Measurements from ENCODE around the gene DTNA. TPM values are rescaled to one million over a fixed set of nuclear protein-coding genes. Genes with fewer than 3 reads are reported as not detected.
"Not testable (repeated sequence)": the region's sequence is repeated elsewhere in the genome, so short reads cannot be mapped to it uniquely, and the experiment has no call there.

DTNA gene
- polyA plus RNA-seq, 3 donors: 17.6 to 25.3 (median 21.6) TPM

GRCh38 chr18:34871435-34871834 is 161.3 kb downstream of the DTNA start:
- no peak for DNase-seq (ENCODE audit: extremely low read depth in 1 of 11, low read depth in 9 of 11, low spot score in 4 of 11)

- no peak for DNase-seq (ENCODE audit: extremely low read depth in 1 of 11, low read depth in 9 of 11, low spot score in 4 of 11)
Observed at GRCh38 chr18:34872066-34872465, 162.0 kb downstream of the DTNA start.

- no peak for DNase-seq (ENCODE audit: extremely low read depth in 1 of 11, low read depth in 9 of 11, low spot score in 4 of 11)
Observed at GRCh38 chr18:34873986-34874580, 164.0 kb downstream of the DTNA start.

GRCh38 chr18:34875150-34875549 is 165.1 kb downstream of the DTNA start:
- no peak for DNase-seq (ENCODE audit: extremely low read depth in 1 of 11, low read depth in 9 of 11, low spot score in 4 of 11)

- no peak for DNase-seq (ENCODE audit: extremely low read depth in 1 of 11, low read depth in 9 of 11, low spot score in 4 of 11)
Observed at GRCh38 chr18:34880403-34880802, 170.3 kb downstream of the DTNA start.

GRCh38 chr18:34880882-34881834 is 171.1 kb downstream of the DTNA start:
- no peak for DNase-seq (ENCODE audit: extremely low read depth in 1 of 11, low read depth in 9 of 11, low spot score in 4 of 11)

- DNase-seq (ENCODE audit: extremely low read depth in 1 of 11, low read depth in 9 of 11, low spot score in 4 of 11): no peak
Observed at GRCh38 chr18:34884436-34884835, 174.3 kb downstream of the DTNA start.

- no peak for DNase-seq (ENCODE audit: extremely low read depth in 1 of 11, low read depth in 9 of 11, low spot score in 4 of 11)
Observed at GRCh38 chr18:34886177-34886576, 176.1 kb downstream of the DTNA start.

- DNase-seq (ENCODE audit: extremely low read depth in 1 of 11, low read depth in 9 of 11, low spot score in 4 of 11): no peak
Observed at GRCh38 chr18:34887881-34888580, 177.9 kb downstream of the DTNA start.

- no peak for DNase-seq (ENCODE audit: extremely low read depth in 1 of 11, low read depth in 9 of 11, low spot score in 4 of 11)
Observed at GRCh38 chr18:34890486-34891085, 180.5 kb downstream of the DTNA start.

GRCh38 chr18:34892379-34892778 is 182.3 kb downstream of the DTNA start:
- DNase-seq (ENCODE audit: extremely low read depth in 1 of 11, low read depth in 9 of 11, low spot score in 4 of 11): no peak

- DNase-seq (ENCODE audit: extremely low read depth in 1 of 11, low read depth in 9 of 11, low spot score in 4 of 11): no peak
Observed at GRCh38 chr18:34893239-34893638, 183.1 kb downstream of the DTNA start.

- no peak for DNase-seq (ENCODE audit: extremely low read depth in 1 of 11, low read depth in 9 of 11, low spot score in 4 of 11)
Observed at GRCh38 chr18:34901299-34901698, 191.2 kb downstream of the DTNA start.

- no peak for DNase-seq (ENCODE audit: extremely low read depth in 1 of 11, low read depth in 9 of 11, low spot score in 4 of 11)
Observed at GRCh38 chr18:34904994-34905393, 194.9 kb downstream of the DTNA start.

- not testable (repeated sequence) for DNase-seq (ENCODE audit: extremely low read depth in 1 of 11, low read depth in 9 of 11, low spot score in 4 of 11)
Observed at GRCh38 chr18:34906985-34907384, 196.9 kb downstream of the DTNA start.

- DNase-seq (ENCODE audit: extremely low read depth in 1 of 11, low read depth in 9 of 11, low spot score in 4 of 11): no peak
Observed at GRCh38 chr18:34909637-34910364, 199.7 kb downstream of the DTNA start.

- DNase-seq (ENCODE audit: extremely low read depth in 1 of 11, low read depth in 9 of 11, low spot score in 4 of 11): no peak
Observed at GRCh38 chr18:34911081-34911480, 201.0 kb downstream of the DTNA start.

- DNase-seq (ENCODE audit: extremely low read depth in 1 of 11, low read depth in 9 of 11, low spot score in 4 of 11): no peak
Observed at GRCh38 chr18:34911661-34912384, 201.7 kb downstream of the DTNA start.
